ENCODE data around the gene RUVBL2. TPM values are rescaled to one million over a fixed set of nuclear protein-coding genes. Genes with fewer than 3 reads are reported as not detected.
A peak's percentile ranks its signal among the peaks of the same experiment; 100 is the strongest.

The RUVBL2 gene
- 16.3 and 119 TPM in 2 replicates for total RNA-seq (ENCODE audit: low replicate concordance)

- H3K4me3 ChIP-seq (ENCODE audit: low read depth, low read length), result peak within 1 kb of the TSS; percentile 96
- peak; percentile 100 for DNase-seq (ENCODE audit: low read depth)
- TF ChIP-seq CTCF (IDR thresholded peaks at IDR 0.05; ENCODE audit: insufficient read depth, low read length), result peak; percentile 94
Observed at GRCh38 chr19:48993175-48994034, at the start of gene RUVBL2, which contains the start of gene GYS1. TSS of gene RUVBL2 (plus strand) at chr19:48993887. CDS start at chr19:48993912, 25 bp downstream. TSS of gene GYS1 (minus strand) at chr19:48993309. CDS start at chr19:48993112, 197 bp downstream.

GRCh38 chr19:48945415-48945814 lies 48.3 kb upstream of the RUVBL2 start:
- TF ChIP-seq CTCF (IDR thresholded peaks at IDR 0.05; ENCODE audit: insufficient read depth, low read length), result no peak
- DNase-seq (ENCODE audit: low read depth), result no peak

GRCh38 chr19:48945817-48946216 lies 47.9 kb upstream of the RUVBL2 start:
- no peak for DNase-seq (ENCODE audit: low read depth)
- H3K4me3 ChIP-seq (ENCODE audit: low read depth, low read length), result no peak overlapping the region
- no peak for TF ChIP-seq CTCF (IDR thresholded peaks at IDR 0.05; ENCODE audit: insufficient read depth, low read length)

More at GRCh38 chr19:48945415-48945814, 48.3 kb upstream of the RUVBL2 start:
- no peak overlapping the region for H3K4me3 ChIP-seq (ENCODE audit: low read depth, low read length)

GRCh38 chr19:48946463-48947257 lies 47.0 kb upstream of the RUVBL2 start:
- no peak overlapping the region for H3K4me3 ChIP-seq (ENCODE audit: low read depth, low read length)
- no peak for TF ChIP-seq CTCF (IDR thresholded peaks at IDR 0.05; ENCODE audit: insufficient read depth, low read length)
- no peak for DNase-seq (ENCODE audit: low read depth)

- no peak for DNase-seq (ENCODE audit: low read depth)
- no peak for TF ChIP-seq CTCF (IDR thresholded peaks at IDR 0.05; ENCODE audit: insufficient read depth, low read length)
- H3K4me3 ChIP-seq (ENCODE audit: low read depth, low read length), result no peak overlapping the region
Observed at GRCh38 chr19:48947258-48947542, 46.5 kb upstream of the RUVBL2 start.

GRCh38 chr19:48950159-48950558 lies 43.5 kb upstream of the RUVBL2 start:
- no peak for DNase-seq (ENCODE audit: low read depth)
- no peak for TF ChIP-seq CTCF (IDR thresholded peaks at IDR 0.05; ENCODE audit: insufficient read depth, low read length)
- no peak overlapping the region for H3K4me3 ChIP-seq (ENCODE audit: low read depth, low read length)
